GM19238 (cell line): Measurements from ENCODE around the gene TANK.

Experiments used
- DNase-seq: peaks from one replicate; pipeline ENCODE4 v3.0.0; 2011; ENCODE audit warnings: low spot score; ENCODE audit not compliant: insufficient read length

The TANK gene

GRCh38 chr2:161133366-161133765 is 26.9 kb upstream of the TANK start:
- DNase-seq, result no peak

GRCh38 chr2:161134547-161135518 is 25.4 kb upstream of the TANK start:
- DNase-seq, result no peak

- no peak for DNase-seq
Observed at GRCh38 chr2:161135951-161136593, 24.2 kb upstream of the TANK start.

- no peak for DNase-seq
Observed at GRCh38 chr2:161136696-161137324, 23.4 kb upstream of the TANK start.

GRCh38 chr2:161138429-161138828 is 21.8 kb upstream of the TANK start:
- DNase-seq, result no peak

GRCh38 chr2:161139098-161139987 is 20.9 kb upstream of the TANK start:
- no peak for DNase-seq

- DNase-seq, result no peak
Observed at GRCh38 chr2:161141033-161141432, 19.2 kb upstream of the TANK start.

- no peak for DNase-seq
Observed at GRCh38 chr2:161146209-161146775, 13.9 kb upstream of the TANK start.

- no peak for DNase-seq
Observed at GRCh38 chr2:161146996-161147395, 13.2 kb upstream of the TANK start.

GRCh38 chr2:161147856-161148255 is 12.4 kb upstream of the TANK start:
- no peak for DNase-seq

- DNase-seq, result no peak
Observed at GRCh38 chr2:161150704-161151103, 9.5 kb upstream of the TANK start.

- no peak for DNase-seq
Observed at GRCh38 chr2:161152302-161152701, 7.9 kb upstream of the TANK start.

- no peak for DNase-seq
Observed at GRCh38 chr2:161158882-161159281, 1.3 kb upstream of the TANK start.

GRCh38 chr2:161159456-161160225 is 587 bp upstream of the TANK start:
- DNase-seq, result no peak

- DNase-seq, result no peak
Observed at GRCh38 chr2:161161074-161161706, 962 bp downstream of the TANK start.

- no peak for DNase-seq
Observed at GRCh38 chr2:161163440-161163839, 3.2 kb downstream of the TANK start.

- DNase-seq, result no peak
Observed at GRCh38 chr2:161164161-161164560, 3.9 kb downstream of the TANK start.

- no peak for DNase-seq
Observed at GRCh38 chr2:161165266-161165665, 5.0 kb downstream of the TANK start.

- DNase-seq, result no peak
Observed at GRCh38 chr2:161165811-161166210, 5.6 kb downstream of the TANK start.
